Right lobe of liver (tissue), 4 donors: Measurements from ENCODE around the gene BIN2.

Experiments used
- CTCF ChIP-seq, 4 donors: fragments of 200-600 bp in 3 of 4; fragments of 450-650 bp in 1 of 4; IDR thresholded peaks; one replicate each; pipeline versions ENCODE4 v1.5.1 to v1.8.0; 2016 to 2022; ENCODE audit warnings: antibody characterized with exemption in 4 of 4, mild to moderate bottlenecking in 2 of 4
- POLR2A ChIP-seq: fragments of 450-650 bp; IDR thresholded peaks from one replicate; pipeline ENCODE4 v1.6.1; 2017; ENCODE audit warnings: antibody characterized with exemption, mild to moderate bottlenecking
- donor health status: DM: no; HTN: no; CAD: no.
- donor health status: DM: no; HTN: no; CAD: no.
- donor health status: DM: no; HTN: yes; CAD: no.

GRCh38 chr12:51339750-51340149 lies 15.8 kb upstream of the BIN2 start:
- no peak for TF ChIP-seq CTCF (IDR thresholded peaks at IDR 0.05)
- no peak for TF ChIP-seq POLR2A
